GM19193 (cell line): ENCODE results near the gene PNMA8C.

Experiments used
- POLR2A ChIP-seq: IDR thresholded peaks from 4 replicates; pipeline ENCODE4 v1.6.1; 2011; ENCODE audit not compliant: insufficient read depth, insufficient read length; ENCODE audit errors: extremely low read depth

The PNMA8C gene

GRCh38 chr19:46454244-46454643, 25.5 kb upstream of the PNMA8C start:
- no peak for TF ChIP-seq POLR2A

GRCh38 chr19:46453661-46454060, 24.9 kb upstream of the PNMA8C start:
- TF ChIP-seq POLR2A, result no peak

DNA sequence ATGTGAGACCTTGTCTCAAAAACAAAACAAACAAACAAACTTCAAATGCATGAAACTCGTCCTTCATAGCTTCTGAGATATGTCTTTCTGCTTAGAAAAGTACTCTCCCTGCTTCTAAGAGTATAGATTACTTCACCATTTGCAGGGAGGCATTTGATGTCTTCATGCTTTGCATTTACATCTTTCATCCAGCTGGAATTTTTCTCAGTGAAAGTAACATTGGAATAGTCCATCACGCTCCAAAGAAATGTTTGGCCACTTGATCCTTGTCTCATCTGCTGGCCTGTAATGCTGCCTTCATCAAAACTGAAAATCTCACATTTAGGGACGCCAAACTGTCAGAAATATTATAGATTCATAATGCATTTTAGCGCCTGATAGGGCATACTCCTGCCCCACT, 23.4 kb upstream of the PNMA8C start:
- no peak for TF ChIP-seq POLR2A

DNA sequence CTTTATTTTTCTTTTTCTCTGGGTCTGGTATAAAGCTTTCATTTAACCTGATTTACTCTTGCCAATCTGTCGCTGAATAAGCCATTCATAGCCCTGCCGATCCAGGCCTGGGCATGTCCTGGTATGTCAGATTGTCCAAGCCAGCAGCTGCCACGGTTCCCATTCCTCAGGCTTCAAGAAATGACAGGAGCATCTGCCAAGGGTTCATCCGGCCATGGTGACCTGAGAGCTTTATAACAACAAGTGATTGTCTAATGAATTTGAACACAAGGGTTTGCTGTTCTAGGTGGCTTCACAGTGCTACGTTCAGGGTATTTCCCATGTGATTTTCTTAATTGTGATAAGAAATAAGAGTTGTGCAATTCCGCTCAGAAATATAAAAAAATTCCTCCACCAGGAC, 22.6 kb upstream of the PNMA8C start:
- no peak for TF ChIP-seq POLR2A

GRCh38 chr19:46450737-46451136, 22.0 kb upstream of the PNMA8C start:
- TF ChIP-seq POLR2A, result no peak

- no peak for TF ChIP-seq POLR2A
Measured at GRCh38 chr19:46449228-46449627, 20.5 kb upstream of the PNMA8C start.

DNA sequence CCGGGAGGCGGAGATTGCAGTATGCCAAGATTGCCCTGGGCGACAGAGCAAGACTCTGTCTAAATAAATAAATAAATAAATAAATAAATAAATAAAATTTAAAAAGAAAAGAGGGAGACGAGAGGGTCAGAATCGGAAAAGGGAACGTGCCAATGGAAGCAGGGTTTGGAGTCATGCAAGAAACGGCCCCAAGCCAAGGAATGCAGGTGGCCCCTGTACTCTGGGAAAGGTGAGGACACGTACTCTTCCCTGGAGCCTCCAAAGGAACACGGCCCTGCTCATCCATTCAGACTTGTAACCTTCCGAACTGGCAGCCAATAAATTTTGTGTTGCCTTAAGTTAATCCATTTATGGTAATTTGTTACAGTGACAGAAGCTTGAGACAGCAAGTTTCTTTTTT, 19.9 kb upstream of the PNMA8C start:
- TF ChIP-seq POLR2A, result no peak

- TF ChIP-seq POLR2A, result no peak
Measured at GRCh38 chr19:46447824-46448223, 19.1 kb upstream of the PNMA8C start.

- TF ChIP-seq POLR2A, result no peak
Measured at GRCh38 chr19:46447006-46447405, 18.3 kb upstream of the PNMA8C start.

- TF ChIP-seq POLR2A, result no peak
Measured at GRCh38 chr19:46446021-46446420, 17.3 kb upstream of the PNMA8C start.

DNA sequence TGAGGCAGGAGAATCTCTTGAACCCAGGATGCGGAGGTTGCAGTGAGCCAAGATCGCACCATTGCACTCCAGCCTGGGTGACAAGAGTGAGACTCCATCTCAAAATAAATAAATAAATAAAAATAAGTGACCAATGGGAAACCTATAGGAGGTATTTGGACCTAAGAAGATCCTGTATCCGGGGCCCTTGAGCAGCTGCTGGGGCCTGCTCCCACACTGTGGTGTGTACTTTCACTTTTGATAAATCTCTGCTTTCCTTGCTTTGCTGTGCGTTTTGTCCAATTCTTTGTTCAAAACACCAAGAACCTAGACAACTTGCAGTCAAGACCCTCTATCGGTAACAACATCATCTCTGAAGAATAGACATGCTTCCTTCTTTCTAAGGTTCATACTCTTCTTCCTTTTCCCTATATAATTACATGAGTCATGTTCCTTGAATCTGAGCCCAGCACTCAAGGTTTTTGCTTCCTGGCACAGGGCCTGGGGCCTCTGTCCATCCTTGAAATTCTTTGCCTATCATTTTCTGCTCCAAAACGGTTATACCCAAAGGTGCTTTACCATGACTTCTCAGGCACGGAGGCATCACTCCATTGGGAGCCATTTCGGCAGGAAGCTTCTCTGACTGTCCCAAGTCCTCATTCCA, 14.2 kb upstream of the PNMA8C start:
- no peak for TF ChIP-seq POLR2A

DNA sequence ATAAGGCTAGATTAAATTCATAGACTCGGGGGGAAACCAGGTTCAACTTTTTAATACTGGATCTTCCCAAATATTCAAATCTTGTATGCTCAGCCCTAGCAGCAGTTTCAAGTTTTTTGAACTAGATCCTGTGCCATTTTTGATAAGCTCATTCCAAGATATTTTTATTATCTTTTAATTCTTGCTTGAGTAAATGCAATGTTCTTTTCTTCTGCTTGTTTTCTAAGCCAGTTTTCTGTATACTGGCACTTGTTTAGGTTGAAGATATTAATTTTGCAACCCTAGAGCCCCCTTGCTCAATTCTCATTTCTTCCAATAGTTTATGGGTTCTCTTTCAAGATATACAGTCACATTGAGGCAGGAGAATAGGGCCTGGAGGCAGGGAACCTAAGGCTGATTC, 13.1 kb upstream of the PNMA8C start:
- TF ChIP-seq POLR2A, result no peak

GRCh38 chr19:46435009-46435408, 6.3 kb upstream of the PNMA8C start:
- TF ChIP-seq POLR2A, result no peak

DNA sequence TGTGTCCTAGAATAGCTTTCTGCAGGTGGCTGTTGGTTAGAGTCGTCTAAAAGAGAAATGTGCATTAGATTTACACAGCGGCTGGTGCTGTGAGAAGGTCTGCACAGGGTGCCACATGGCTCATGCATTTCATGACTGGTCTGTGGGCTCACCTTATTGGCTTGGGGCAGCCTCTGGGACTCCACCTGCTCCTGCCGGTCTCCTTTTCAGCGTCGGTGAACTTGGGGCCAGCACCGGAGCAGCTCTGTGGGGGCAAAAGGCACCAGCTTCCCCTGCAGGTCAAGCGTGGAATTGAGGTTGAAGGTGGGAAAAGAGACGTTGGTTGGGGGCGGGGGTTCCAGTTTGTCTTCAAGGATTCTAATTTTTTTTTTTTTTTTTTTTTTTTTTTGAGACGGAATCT, 3.1 kb upstream of the PNMA8C start:
- TF ChIP-seq POLR2A, result no peak

GRCh38 chr19:46429999-46430398, 1.3 kb upstream of the PNMA8C start:
- TF ChIP-seq POLR2A, result no peak

GRCh38 chr19:46427518-46428045, 1.2 kb downstream of the PNMA8C start:
- no peak for TF ChIP-seq POLR2A
